GM19463 (cell line): ENCODE measurements around the gene GRIN2A.

Experiments
- ATAC-seq: cut with Tn5 transposase; IDR thresholded peaks from one replicate; pipeline ENCODE4 v1.9.1; 2021; ENCODE audit warnings: mild to moderate bottlenecking, moderate library complexity; ENCODE audit not compliant: unreplicated experiment

The GRIN2A gene

GRCh38 chr16:10039220-10040096 lies 142.8 kb downstream of the GRIN2A start:
- no peak for ATAC-seq

DNA sequence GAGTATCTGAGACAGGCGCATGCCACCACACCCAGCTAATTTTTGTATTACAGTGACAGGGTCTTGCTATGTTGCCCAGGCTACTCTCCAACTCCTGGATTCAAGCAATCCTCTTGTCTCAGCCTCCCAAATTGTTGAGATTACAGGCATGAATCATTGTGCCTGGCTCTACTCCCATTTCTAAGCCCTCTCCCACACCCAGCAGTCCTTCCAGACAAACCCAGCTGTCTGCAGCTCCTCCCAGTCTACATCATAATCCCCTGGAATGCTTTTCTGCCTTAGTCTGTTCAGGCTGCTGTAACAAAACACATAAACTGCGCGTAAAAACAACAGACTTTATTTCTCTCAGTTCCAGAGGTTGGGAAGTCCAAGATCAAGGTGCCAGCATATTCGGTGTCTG lies 144.5 kb downstream of the GRIN2A start:
- no peak for ATAC-seq

DNA sequence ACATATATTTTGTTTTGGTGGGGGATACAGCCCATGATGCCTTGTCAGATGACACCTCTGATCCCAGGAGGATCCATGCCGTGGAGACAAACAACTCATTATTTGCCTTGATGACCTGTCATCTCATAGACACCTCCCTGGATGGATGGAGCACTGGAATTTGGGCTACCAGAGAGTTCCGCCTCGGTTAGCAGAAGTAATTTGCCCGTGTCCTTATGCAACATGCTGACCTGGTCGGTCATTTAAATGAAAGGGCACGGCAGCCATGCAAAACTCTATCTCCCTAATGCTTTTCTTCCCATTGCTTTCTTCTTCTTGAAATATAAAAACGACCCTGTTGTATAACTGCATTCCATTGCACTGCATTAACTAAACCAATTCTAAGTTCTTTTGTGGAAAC lies 145.3 kb downstream of the GRIN2A start:
- ATAC-seq, result no peak

GRCh38 chr16:10033556-10033955 lies 148.7 kb downstream of the GRIN2A start:
- no peak for ATAC-seq

GRCh38 chr16:10031955-10032354 lies 150.3 kb downstream of the GRIN2A start:
- ATAC-seq, result no peak

DNA sequence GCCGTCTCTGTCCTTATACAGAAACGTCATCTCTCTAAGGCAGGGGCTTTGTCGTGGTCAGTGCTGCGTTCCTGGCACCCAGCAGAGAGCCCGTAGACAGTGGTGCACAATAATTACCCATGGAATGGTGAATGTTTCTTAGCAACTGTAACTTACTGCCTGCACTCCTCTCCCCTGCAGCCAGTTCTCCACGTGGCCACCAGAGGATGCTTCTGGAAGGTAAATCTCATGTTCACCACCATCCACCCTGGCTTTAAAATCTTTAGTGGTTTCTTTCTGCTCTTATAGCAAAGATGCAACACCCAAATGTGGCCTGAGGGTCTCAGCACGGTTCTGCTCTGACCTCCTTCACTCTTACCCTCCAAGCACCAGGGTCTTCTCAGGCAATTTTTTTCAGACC lies 150.8 kb downstream of the GRIN2A start:
- no peak for ATAC-seq

- ATAC-seq, result no peak
Observed at GRCh38 chr16:10028644-10029043, 153.6 kb downstream of the GRIN2A start.

DNA sequence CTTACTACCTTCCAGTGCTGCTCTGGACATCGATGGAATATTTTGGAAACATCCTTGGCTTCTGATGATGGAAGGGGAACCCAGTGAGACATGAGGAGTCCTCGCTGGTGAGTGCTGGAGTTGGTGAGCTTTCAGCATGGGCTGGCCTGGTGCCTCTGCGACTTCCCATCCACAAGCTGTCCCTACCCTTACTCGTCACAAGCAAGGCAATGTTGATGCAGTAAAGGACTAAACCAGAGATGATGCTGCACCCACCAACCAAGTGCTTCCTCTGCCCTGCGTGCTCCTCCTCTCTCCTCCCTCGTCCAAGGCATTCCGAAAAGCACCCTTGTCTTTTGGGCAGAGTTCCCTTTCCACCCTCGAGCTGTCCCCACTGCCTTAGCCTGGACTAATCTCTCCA lies 154.7 kb downstream of the GRIN2A start:
- no peak for ATAC-seq

DNA sequence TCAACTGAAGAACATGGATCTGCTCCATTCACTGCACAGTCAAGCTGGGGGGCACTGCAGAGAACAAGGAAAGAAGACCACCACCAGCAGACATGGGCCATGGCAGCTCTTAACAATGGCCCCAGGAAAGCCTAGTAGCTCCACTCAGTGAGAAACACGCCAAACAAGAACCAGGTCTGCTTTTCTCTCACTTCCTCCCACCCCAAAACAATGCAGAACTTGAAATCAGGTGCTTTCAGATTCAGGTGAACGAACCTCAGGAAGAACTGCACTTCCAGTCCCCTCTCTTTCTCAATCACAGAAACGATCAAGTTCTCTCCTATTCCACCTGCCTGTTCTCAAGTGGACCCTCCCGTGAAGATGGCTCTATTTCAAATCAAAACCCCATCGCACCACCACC lies 155.6 kb downstream of the GRIN2A start:
- ATAC-seq, result no peak

DNA sequence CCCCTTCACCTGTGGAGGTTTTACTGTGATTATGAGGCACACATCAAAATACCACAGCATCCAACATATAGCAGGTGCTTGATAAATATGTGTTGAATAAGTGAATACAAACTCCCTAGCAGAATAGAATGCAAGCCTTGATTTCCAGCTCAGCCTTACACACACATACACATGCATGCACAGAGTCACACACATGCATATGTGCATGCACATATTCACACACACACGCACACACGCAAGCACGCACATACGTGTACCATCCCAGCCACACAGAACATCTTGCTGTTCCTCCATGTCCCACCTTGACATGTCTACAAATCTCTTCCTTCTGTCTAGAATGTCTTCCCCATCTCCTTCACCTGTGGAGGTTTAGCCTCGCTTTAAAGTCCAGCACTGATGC lies 160.1 kb downstream of the GRIN2A start:
- ATAC-seq, result no peak

- no peak for ATAC-seq
Observed at GRCh38 chr16:10020866-10021265, 161.4 kb downstream of the GRIN2A start.

- no peak for ATAC-seq
Observed at GRCh38 chr16:10016752-10017151, 165.5 kb downstream of the GRIN2A start.

GRCh38 chr16:10015397-10015796 lies 166.8 kb downstream of the GRIN2A start:
- no peak for ATAC-seq

DNA sequence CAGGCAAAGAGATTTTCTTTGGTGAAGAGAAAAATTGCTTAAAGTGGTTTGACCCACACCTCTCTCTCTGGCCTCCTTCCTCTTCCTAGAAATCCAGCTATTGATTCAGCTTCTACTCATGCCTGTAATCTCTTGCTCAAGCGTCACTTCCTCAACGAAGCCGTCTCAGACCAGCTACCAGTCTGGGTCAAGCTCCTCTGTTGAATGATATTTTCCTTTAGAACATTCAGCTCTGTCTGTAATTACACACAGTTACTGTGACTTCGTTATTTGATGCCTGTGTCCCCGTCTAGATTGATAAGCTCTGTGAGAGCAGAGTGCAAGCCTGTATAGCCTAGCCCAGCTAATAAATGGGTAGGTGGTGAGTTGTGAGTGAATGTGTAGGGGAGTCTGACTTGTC lies 168.5 kb downstream of the GRIN2A start:
- ATAC-seq, result no peak

- no peak for ATAC-seq
Observed at GRCh38 chr16:10013364-10013763, 168.9 kb downstream of the GRIN2A start.

GRCh38 chr16:10009684-10010083 lies 172.5 kb downstream of the GRIN2A start:
- no peak for ATAC-seq

DNA sequence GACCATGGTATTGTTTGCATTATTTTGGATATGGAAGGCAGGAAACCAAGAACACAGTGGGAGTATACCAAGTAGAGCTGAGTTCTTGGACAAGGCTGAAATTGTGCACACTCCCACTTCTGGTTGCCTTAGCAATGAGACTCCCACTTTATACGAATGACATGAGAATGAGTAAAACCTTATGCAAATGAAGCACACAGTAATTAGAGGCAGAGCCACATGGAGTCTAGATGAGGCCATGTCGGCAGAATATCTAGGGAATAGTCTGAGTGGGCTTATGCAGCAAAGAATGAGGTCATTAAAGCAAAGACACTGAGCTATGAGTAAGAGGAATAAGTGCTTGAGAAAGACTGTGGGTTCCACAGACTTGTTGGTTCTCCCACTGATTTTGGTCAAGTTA lies 178.7 kb downstream of the GRIN2A start:
- ATAC-seq, result no peak

DNA sequence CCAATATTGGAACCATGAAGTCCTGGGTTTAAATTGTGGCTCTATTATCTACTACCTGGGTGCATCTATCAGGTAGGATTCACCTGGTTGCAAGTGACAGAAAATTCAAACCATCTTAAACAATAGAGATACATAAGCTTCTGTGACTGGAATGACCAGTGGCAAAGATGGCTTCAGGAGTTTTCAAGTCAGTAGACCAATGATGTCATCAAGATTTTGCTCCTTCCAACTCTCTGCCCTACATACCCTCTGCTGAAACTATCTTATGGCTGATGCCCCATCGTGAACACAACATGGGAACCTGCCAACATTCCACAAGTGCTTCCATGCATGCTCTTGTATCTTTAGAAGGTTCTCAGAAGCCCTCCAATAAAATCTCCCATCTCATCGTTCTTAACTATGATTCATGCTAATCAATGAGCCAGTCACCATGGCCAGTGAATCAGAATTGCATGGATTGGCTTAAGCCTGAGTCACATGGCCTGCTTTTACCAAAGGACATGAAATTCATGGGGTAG lies 180.9 kb downstream of the GRIN2A start:
- no peak for ATAC-seq

DNA sequence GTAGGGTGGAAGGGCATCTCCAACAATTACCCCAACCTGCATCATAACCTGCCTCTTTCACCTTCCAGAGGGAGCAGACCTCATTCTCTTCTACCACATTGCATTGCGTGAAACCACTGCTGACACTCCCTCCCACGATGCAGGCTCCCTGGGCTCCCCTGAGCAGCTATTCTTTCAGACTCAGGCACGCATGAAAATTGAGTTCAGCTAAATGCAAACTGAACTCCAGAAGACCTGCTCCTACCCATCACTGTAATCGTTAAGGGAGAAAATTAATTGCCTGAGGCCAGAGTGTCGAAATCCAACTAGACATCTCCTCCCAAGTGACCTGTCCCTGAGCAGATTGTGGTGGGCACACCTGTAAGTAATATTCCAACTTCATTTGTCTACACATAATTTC lies 186.0 kb downstream of the GRIN2A start:
- ATAC-seq, result no peak

GRCh38 chr16:9992441-9992840 lies 189.8 kb downstream of the GRIN2A start:
- no peak for ATAC-seq

DNA sequence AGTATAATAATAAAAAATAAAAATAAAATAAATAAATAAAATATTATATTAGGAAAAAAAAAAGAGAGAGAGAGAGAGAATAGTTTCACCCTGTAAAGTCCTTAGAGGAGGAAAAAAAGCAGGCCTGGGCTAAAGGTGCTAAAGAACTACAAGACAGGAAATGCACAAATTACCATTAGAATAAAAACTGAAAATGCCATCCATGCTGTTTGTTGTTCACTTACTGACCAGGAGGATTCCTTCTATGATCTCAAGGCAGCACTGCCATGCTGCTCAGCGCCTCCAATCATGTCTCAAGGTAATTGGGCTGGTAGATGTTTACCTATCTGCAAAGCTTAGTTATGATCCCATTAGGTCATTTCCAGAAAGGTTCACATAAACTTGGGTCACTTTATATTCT lies 201.2 kb downstream of the GRIN2A start:
- ATAC-seq, result no peak

- ATAC-seq, result peak; percentile 72
Observed at GRCh38 chr16:9978160-9978725, 204.0 kb downstream of the GRIN2A start.
